OCI-LY3 (cell line): ENCODE data around the gene RERE.

Experiments
- H2AFZ ChIP-seq: fragments of 200-600, 300-600 bp; shearing (Covaris generic); 2 replicates; pipeline ENCODE4 v1.6.0; 2014; ENCODE audit warnings: antibody characterized with exemption, low read depth, low read length
- H3K27ac ChIP-seq: fragments of 200-600, 300-600 bp; sonication (generic); 2 replicates; pipeline ENCODE4 v1.5.1; 2014; ENCODE audit warnings: mild to moderate bottlenecking, low read length, moderate library complexity, mixed read lengths
- H3K27me3 ChIP-seq: fragments of 200-600, 300-600 bp; sonication (generic); 2 replicates; pipeline ENCODE4 v1.6.1; 2014; ENCODE audit warnings: low read depth, low read length, mixed read lengths
- H3K36me3 ChIP-seq: fragments of 200-600, 300-600 bp; sonication (generic); replicated peaks from 2 replicates; pipeline ENCODE3; 2014; ENCODE audit warnings: low read depth, low read length, mixed read lengths
- H3K4me1 ChIP-seq: fragments of 300-600, 200-600 bp; sonication (generic); 2 replicates; pipeline ENCODE4 v1.6.1; 2014; ENCODE audit warnings: low read length, mixed read lengths
- H3K4me2 ChIP-seq: fragments of 200-600, 300-600 bp; sonication (generic); 2 replicates; pipeline ENCODE4 v1.6.1; 2014; ENCODE audit warnings: low read length, mixed read lengths
- H3K4me3 ChIP-seq: fragments of 300-600, 200-600 bp; sonication (generic); 2 replicates; pipeline ENCODE4 v1.5.1; 2014; ENCODE audit warnings: antibody characterized with exemption, mild to moderate bottlenecking, low read length, moderate library complexity
- H3K79me2 ChIP-seq: fragments of 300-600, 200-600 bp; shearing (Covaris generic); 2 replicates; pipeline ENCODE4 v1.6.1; 2014; ENCODE audit warnings: mild to moderate bottlenecking, low read length, mixed read lengths
- H3K9ac ChIP-seq: fragments of 300-600, 200-600 bp; shearing (Covaris generic); 2 replicates; pipeline ENCODE4 v1.6.0; 2014; ENCODE audit warnings: mild to moderate bottlenecking, low read length, moderate library complexity
- H3K9me3 ChIP-seq: fragments of 200-600, 300-600 bp; shearing (Covaris generic); 2 replicates; pipeline ENCODE4 v1.6.1; 2014; ENCODE audit warnings: low read length, mixed read lengths; ENCODE audit not compliant: insufficient read depth
- H4K20me1 ChIP-seq: fragments of 200-600, 300-600 bp; sonication (generic); 2 replicates; pipeline ENCODE4 v1.6.1; 2016; ENCODE audit warnings: low read length, mixed read lengths; ENCODE audit not compliant: insufficient read depth
- EZH2phosphoT487 ChIP-seq: fragments of 200-600 bp; shearing (Covaris generic); IDR thresholded peaks from 2 replicates; pipeline ENCODE4 v1.6.1; 2018; ENCODE audit warnings: antibody characterized with exemption, mixed run types, low read depth
- TF ChIP-seq, protein P1 (sequence below): fragments of 200-600, 300-600 bp; sonication (generic); IDR thresholded peaks from 2 replicates; pipeline ENCODE4 v1.5.1; 2014; ENCODE audit warnings: antibody characterized with exemption, low read length, low read depth

RERE gene

GRCh38 chr1:8663090-8663802 is 154.2 kb downstream of the RERE start:
- H4K20me1 ChIP-seq: peaks cover 21% of the 10 kb centered on the region
- H3K4me2 ChIP-seq: peak overlapping the region; percentile 80
- peak overlapping the region; percentile 59 for H3K4me3 ChIP-seq
- H3K27ac ChIP-seq: no peak overlapping the region
- H3K79me2 ChIP-seq: peaks cover 75% of the 10 kb centered on the region
- no peaks in the 10 kb centered on the region for H3K9me3 ChIP-seq
- TF ChIP-seq, protein P1, sequence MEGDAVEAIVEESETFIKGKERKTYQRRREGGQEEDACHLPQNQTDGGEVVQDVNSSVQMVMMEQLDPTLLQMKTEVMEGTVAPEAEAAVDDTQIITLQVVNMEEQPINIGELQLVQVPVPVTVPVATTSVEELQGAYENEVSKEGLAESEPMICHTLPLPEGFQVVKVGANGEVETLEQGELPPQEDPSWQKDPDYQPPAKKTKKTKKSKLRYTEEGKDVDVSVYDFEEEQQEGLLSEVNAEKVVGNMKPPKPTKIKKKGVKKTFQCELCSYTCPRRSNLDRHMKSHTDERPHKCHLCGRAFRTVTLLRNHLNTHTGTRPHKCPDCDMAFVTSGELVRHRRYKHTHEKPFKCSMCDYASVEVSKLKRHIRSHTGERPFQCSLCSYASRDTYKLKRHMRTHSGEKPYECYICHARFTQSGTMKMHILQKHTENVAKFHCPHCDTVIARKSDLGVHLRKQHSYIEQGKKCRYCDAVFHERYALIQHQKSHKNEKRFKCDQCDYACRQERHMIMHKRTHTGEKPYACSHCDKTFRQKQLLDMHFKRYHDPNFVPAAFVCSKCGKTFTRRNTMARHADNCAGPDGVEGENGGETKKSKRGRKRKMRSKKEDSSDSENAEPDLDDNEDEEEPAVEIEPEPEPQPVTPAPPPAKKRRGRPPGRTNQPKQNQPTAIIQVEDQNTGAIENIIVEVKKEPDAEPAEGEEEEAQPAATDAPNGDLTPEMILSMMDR: no peak
- TF ChIP-seq EZH2phosphoT487: no peak
- H3K4me1 ChIP-seq: peaks cover 65% of the 10 kb centered on the region
- H3K27me3 ChIP-seq: no peaks in the 10 kb centered on the region
- H3K9ac ChIP-seq: no peak overlapping the region
- no peak overlapping the region for H2AFZ ChIP-seq
- H3K36me3 ChIP-seq: no peaks in the 10 kb centered on the region

GRCh38 chr1:8662380-8663072 is 154.9 kb downstream of the RERE start:
- no peak overlapping the region for H3K4me3 ChIP-seq
- H3K4me2 ChIP-seq: 0 out of 2 replicates have a peak overlapping the region, but pooled peaks have one; percentile 43

GRCh38 chr1:8661185-8662110 is 156.0 kb downstream of the RERE start:
- no peak for TF ChIP-seq EZH2phosphoT487
- TF ChIP-seq, protein P1: no peak
- H3K79me2 ChIP-seq: peaks cover 58% of the 10 kb centered on the region
- H3K27ac ChIP-seq: no peak overlapping the region
- H3K27me3 ChIP-seq: no peaks in the 10 kb centered on the region
- H3K9ac ChIP-seq: no peak overlapping the region
- H2AFZ ChIP-seq: no peak overlapping the region
- H3K4me1 ChIP-seq: peaks cover 50% of the 10 kb centered on the region
- peak overlapping the region; percentile 43 for H3K4me2 ChIP-seq
- no peaks in the 10 kb centered on the region for H3K9me3 ChIP-seq
- H3K36me3 ChIP-seq: no peaks in the 10 kb centered on the region
- peaks cover 12% of the 10 kb centered on the region for H4K20me1 ChIP-seq
- H3K4me3 ChIP-seq: no peak overlapping the region

More at GRCh38 chr1:8662380-8663072, 154.9 kb downstream of the RERE start:
- Histone ChIP-seq H2AFZ (no peak overlapping the region), H3K4me1 (peaks cover 61% of the 10 kb centered on the region), H3K27ac (no peak overlapping the region), H3K36me3 (no peaks in the 10 kb centered on the region), H3K9ac (no peak overlapping the region), H4K20me1 (peaks cover 16% of the 10 kb centered on the region), H3K79me2 (peaks cover 68% of the 10 kb centered on the region), H3K27me3 (no peaks in the 10 kb centered on the region), H3K9me3 (no peaks in the 10 kb centered on the region)
- TF ChIP-seq, protein P1: no peak
- no peak for TF ChIP-seq EZH2phosphoT487
